Dendritic cell treated with granulocyte-macrophage colony-stimulating factor and Interleukin-4, amounts not matched to agents 40 ng/mL and 50 ng/mL, for 4 days (primary cell): ENCODE data around the gene B3GALT6.

Source experiments
- H3K27ac Mint-ChIP-seq: one replicate; pipeline ENCODE4 v1.8.0; 2022; ENCODE audit warnings: mild to moderate bottlenecking, mixed read lengths
- H3K27me3 Mint-ChIP-seq: one replicate; pipeline ENCODE4 v1.8.0; 2022; ENCODE audit warnings: mild to moderate bottlenecking, mixed read lengths
- H3K36me3 Mint-ChIP-seq: one replicate; pipeline ENCODE4 v1.8.0; 2022; ENCODE audit warnings: low read depth, mixed read lengths
- H3K4me1 Mint-ChIP-seq: one replicate; pipeline ENCODE4 v1.8.0; 2022; ENCODE audit warnings: low read depth, mixed read lengths
- H3K4me3 Mint-ChIP-seq: one replicate; pipeline ENCODE4 v1.8.0; 2022; ENCODE audit warnings: mild to moderate bottlenecking, moderate library complexity, mixed read lengths
- H3K9me3 Mint-ChIP-seq: one replicate; pipeline ENCODE4 v1.8.0; 2022; ENCODE audit warnings: mixed read lengths
- intact Hi-C: fragments of 100-400 bp; cut with micrococcal nuclease; formaldehyde crosslinking; loops from one replicate; pipeline ENCODE4 v1.15.0; 2022

The B3GALT6 gene

DNA sequence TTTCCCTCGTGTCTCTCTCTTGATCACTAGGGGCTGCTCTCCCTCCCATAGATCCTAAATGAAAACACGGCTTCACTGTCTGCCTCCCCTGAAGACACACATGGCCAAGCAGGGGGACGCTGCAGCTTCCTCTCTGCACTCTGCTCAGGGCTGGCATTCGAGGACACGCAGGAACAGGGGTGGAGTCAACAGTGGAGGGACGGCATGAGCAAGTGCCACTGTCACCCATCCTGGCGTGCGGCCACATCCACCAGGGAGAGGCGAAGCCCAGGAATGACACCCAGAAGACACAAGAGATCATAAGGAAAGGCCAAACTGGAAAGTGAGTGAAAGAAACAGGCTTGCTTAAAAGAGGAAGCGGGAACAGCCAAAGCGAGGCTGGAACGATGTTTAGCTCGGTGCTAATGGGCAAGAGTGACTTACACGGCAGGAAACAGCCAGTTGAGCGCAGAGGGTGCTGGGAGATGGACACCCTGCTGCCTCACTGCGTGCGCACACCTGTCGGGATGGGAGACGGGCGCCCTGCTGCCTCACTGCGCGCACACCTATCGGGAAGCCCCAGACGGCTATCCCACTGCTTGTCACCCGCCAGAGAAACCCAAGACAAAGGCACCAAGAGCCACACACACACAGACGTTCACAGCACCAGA, 28.0 kb downstream of the B3GALT6 start:
- Mint-ChIP-seq H3K4me3 (peak overlapping the region; percentile 10), H3K4me1 (peaks cover 37% of the 10 kb centered on the region), H3K27ac (peak overlapping the region; percentile 38), H3K9me3 (no peaks in the 10 kb centered on the region), H3K27me3 (no peaks in the 10 kb centered on the region), H3K36me3 (peaks cover 97% of the 10 kb centered on the region)
- intact Hi-C loops: no loop called here

DNA sequence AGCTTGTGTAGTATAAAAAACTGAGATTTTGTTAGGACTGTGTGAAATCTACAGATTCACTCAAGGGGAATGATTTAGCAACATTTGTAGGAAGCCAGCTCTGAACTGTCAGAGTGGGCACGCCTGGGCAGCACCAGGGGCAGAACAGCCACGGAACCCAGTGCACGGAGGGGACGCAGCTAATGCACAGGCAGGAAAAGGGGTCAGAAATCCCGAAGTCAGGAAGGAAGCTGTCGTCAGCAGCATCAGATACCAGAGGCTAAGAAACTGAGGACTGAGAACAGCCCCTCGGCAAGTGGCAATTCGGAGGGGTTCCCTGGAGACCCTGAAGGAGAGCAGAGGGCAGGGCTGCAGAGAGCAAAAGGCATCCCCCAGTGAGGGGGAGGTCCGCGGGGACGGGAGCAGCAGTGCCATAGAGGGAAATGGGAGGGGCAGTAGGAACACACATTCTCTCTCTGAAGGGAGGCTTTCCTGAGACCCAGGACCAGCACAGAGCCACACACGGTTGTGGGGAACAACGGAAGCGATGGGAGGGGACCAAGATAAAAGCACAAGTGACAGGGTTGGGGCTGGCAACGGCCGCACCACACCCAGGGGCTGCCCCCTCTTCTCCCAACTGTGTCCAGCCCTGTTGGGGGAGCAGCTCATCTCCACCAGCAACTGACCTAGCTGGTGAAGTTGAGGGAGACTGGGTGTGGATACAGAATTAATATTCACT, 29.0 kb downstream of the B3GALT6 start:
- intact Hi-C loops: no loop called here
- H3K4me3 Mint-ChIP-seq: no peak overlapping the region
- H3K27me3 Mint-ChIP-seq: no peaks in the 10 kb centered on the region
- H3K27ac Mint-ChIP-seq: peak overlapping the region; percentile 38
- no peaks in the 10 kb centered on the region for H3K9me3 Mint-ChIP-seq
- peaks cover 97% of the 10 kb centered on the region for H3K36me3 Mint-ChIP-seq
- peaks cover 37% of the 10 kb centered on the region for H3K4me1 Mint-ChIP-seq

DNA sequence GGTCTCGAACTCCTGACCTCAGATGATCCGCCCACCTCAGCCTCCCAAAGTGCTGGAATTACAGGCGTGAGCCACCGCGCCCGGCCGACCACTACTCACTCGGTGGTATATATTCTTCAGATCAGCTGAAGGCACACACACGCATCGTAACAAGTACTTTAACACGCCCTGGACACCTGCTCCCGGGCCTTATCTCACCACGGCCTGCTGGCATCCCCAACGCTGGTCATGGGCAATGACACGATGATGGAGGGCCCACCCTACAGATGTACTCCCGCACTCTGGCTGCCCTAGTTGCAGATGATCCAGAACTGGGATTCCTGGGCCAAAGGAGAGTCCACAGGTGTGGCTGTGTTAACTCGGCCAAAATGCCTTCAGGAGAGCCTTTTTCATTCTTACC, 30.0 kb downstream of the B3GALT6 start:
- peaks cover 94% of the 10 kb centered on the region for H3K36me3 Mint-ChIP-seq
- no peak overlapping the region for H3K27ac Mint-ChIP-seq
- H3K27me3 Mint-ChIP-seq: no peaks in the 10 kb centered on the region
- intact Hi-C loops: no loop called here
- peaks cover 37% of the 10 kb centered on the region for H3K4me1 Mint-ChIP-seq
- H3K9me3 Mint-ChIP-seq: no peaks in the 10 kb centered on the region
- no peak overlapping the region for H3K4me3 Mint-ChIP-seq

DNA sequence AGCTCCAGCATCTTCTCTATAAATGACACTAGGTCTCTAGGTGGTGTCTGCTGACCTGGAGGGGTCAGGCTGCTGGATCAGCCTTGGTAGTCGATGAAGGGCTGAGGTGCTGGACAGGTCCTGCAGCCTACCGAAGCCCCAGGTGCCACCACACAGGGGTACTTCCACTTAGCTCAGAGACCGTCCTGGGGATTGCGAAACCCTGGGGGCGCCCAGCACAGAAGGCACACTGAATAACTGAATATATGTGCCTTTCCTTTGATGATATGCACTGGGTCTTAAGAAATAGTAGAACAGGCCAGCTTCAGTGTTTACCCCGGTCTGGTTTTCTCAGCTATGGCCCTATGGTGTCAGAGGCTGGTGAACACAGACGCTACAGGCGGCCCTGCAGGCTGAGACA, 30.7 kb downstream of the B3GALT6 start:
- Mint-ChIP-seq H3K4me1 (peaks cover 37% of the 10 kb centered on the region), H3K27me3 (no peaks in the 10 kb centered on the region), H3K27ac (peak overlapping the region; percentile 27), H3K9me3 (no peaks in the 10 kb centered on the region), H3K4me3 (no peak overlapping the region), H3K36me3 (peaks cover 94% of the 10 kb centered on the region)
- intact Hi-C loops: no loop called here

DNA sequence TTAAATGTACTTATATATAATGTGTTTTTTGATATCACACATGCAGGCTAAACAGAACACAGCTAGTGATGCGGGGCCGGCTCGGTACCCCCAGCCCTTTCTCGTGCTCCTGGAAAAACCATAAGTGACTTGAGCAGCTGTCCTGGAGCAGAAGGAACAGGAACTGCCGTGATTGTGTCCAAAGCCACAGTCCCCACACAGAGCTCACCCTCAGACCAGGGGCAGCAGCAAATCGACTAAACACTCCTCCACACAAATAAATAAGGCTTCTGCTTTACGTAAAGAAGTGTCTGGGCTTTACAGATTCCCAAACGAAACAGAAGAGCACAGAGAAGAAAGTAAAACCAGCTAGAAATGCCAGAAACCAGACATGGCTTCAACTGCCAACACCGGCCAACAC, 32.0 kb downstream of the B3GALT6 start:
- Mint-ChIP-seq H3K4me1 (peaks cover 31% of the 10 kb centered on the region), H3K36me3 (peaks cover 94% of the 10 kb centered on the region), H3K9me3 (no peaks in the 10 kb centered on the region), H3K4me3 (no peak overlapping the region), H3K27me3 (no peaks in the 10 kb centered on the region), H3K27ac (no peak overlapping the region)
- intact Hi-C loops: no loop called here

DNA sequence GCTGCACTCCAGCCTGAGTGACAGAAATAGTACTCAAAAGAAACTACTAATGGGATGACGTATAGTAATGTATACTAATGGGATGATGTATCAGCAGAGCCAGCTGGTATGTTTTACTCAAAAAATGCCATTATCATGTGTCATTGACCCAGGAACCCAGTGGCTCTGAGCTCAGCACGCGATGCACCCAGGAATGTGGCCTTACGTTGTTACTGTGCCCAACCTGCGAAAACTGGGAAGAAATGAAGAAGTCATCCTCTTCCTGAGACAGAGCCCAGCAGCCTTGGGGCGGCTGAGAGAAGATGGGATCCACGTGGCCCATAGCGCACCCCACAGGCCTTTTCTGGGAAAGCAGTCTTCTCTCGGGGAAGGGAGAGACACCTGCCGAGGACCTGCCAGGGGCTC, 32.8 kb downstream of the B3GALT6 start:
- H3K9me3 Mint-ChIP-seq: no peaks in the 10 kb centered on the region
- intact Hi-C loops: no loop called here
- no peak overlapping the region for H3K4me3 Mint-ChIP-seq

DNA sequence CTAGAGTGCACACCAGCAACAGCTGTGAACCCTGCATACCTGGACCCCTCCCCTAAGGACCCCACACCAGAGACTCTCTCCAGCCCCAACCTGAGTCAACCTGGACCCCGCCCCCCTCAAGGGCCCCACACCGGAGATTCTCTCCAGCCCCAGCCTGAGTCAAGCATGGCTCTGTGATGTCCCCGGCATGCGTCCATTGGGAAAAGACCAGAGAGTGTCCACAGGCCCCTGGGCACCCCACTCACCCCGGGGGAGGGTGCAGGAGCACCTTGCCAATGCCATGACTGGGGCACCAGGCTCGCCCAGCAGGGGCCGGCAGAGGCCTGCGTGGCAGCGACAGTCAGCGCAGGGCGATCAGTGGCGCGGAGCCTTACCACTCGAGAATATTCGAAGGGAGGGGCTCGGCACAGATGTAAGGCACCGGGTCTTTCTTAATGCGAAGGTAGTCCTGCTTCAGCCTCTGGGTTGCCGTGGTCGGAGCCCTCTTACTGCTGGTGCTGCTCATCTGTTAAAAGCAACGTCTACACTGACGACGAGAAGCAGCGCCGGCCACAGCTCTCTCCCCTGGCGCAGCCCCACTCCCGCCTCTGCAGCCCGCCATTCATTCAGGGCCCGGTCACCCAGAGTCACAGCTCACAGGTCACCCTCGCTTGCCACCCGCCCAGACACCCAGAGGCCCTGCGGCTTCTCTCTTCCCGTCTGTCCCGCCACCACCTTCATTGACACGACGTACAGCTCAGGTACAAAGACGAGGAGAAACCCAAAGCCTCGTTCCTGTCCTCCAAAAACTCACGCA, 35.6 kb downstream of the B3GALT6 start:
- no peak overlapping the region for H3K27ac Mint-ChIP-seq

More for the DNA sequence above, 32.8 kb downstream of the B3GALT6 start:
- H3K27me3 Mint-ChIP-seq: no peaks in the 10 kb centered on the region
- H3K36me3 Mint-ChIP-seq: peaks cover 93% of the 10 kb centered on the region
- peaks cover 29% of the 10 kb centered on the region for H3K4me1 Mint-ChIP-seq
- no peak overlapping the region for H3K27ac Mint-ChIP-seq

DNA sequence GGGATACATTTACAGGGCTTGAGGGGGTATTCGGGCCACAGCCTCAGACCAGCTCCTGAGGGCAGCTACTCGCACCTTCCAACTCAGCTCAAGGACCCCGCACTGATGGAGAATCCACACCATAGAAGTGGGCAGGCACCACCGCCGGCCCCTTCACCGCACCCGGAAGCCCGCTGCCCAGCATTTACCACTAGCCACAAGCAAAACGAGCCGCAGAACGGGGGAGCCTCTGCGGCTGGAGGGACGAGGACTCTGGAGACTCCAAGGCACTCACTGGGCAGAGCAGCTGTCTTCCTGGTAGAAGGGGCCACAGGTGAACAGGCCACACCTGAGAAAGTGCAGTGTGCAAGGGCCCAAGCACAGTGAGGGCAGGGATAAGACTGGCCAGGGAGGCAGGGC, 36.2 kb downstream of the B3GALT6 start:
- peaks cover 35% of the 10 kb centered on the region for H3K4me1 Mint-ChIP-seq
- intact Hi-C loops: no loop called here
- H3K4me3 Mint-ChIP-seq: no peak overlapping the region
- no peaks in the 10 kb centered on the region for H3K9me3 Mint-ChIP-seq
- H3K36me3 Mint-ChIP-seq: peaks cover 96% of the 10 kb centered on the region
- no peak overlapping the region for H3K27ac Mint-ChIP-seq
- H3K27me3 Mint-ChIP-seq: no peaks in the 10 kb centered on the region

More for the DNA sequence above, 35.6 kb downstream of the B3GALT6 start:
- Mint-ChIP-seq H3K4me1 (peaks cover 35% of the 10 kb centered on the region), H3K4me3 (no peak overlapping the region), H3K36me3 (peaks cover 96% of the 10 kb centered on the region), H3K9me3 (no peaks in the 10 kb centered on the region), H3K27me3 (no peaks in the 10 kb centered on the region)
- intact Hi-C loops: no loop called here

DNA sequence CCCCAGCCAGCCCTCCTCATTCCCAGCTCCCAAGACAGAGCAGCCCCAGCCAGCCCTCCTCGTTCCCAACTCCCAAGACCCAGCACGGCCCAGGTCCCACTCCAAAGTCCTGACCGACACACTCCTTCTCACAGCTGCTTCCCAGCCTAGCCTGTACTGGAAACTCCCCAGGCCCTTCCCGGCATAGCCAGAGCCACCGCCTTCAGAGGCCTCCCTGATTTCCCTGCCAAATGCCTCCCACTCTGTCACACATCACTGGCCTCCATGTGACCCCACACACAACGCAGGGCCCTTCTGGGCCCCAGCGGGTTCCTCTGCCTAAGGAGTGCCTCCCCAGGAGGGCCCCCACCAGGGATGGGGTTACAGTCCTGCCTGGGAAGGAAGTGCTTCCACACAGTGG, 38.8 kb downstream of the B3GALT6 start:
- H3K9me3 Mint-ChIP-seq: no peaks in the 10 kb centered on the region
- intact Hi-C loops: no loop called here
- peaks cover 74% of the 10 kb centered on the region for H3K36me3 Mint-ChIP-seq
- peak overlapping the region; percentile 2 for H3K27ac Mint-ChIP-seq
- no peaks in the 10 kb centered on the region for H3K27me3 Mint-ChIP-seq
- peak overlapping the region; percentile 37 for H3K4me3 Mint-ChIP-seq
- H3K4me1 Mint-ChIP-seq: peaks cover 44% of the 10 kb centered on the region

DNA sequence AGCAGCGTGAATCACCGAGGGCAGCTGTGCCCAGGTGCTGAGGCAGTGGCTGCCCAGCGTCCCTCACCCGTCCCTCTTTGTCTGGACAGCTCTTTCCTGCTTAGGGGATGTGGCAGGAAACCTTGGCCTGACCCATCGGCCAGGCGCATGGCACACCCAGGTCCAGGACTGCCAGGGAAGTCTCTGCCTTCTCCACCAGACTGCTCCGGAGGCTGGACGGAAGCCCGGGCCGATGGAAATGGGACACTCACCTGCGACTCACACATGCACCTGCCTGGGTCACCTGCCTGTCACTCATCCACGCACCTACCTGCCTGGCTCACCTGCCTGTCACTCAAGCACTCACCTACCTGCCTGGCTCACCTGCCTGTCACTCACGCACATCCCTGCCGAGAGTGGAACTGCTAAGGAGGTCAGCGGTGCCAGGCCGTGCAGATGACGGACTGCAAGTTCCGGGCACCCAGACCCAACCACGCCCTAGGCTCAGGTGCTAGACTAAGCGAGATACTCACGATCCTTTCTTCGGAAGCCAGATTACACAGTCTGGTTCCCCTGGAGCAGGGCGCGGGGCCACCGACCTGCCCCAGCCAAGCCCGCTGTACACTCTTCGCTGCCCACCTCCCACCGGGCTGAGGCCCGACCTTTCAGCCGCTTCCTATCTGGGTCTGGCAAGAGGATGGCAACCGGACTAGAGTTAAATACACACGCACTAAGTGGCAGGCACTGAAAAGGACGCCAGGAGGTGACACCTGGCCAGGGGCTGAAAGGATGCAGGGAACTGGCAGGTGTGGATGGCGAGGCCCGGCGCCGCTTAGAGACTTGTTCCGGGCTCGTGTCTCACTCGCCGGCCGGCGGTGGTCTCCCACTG, 40.5 kb downstream of the B3GALT6 start:
- no peaks in the 10 kb centered on the region for H3K9me3 Mint-ChIP-seq
- intact Hi-C loops: no loop called here
- H3K36me3 Mint-ChIP-seq: peaks cover 59% of the 10 kb centered on the region
- H3K4me1 Mint-ChIP-seq: peaks cover 44% of the 10 kb centered on the region
- no peaks in the 10 kb centered on the region for H3K27me3 Mint-ChIP-seq
- H3K27ac Mint-ChIP-seq: peak overlapping the region; percentile 84
- H3K4me3 Mint-ChIP-seq: peak overlapping the region; percentile 86

DNA sequence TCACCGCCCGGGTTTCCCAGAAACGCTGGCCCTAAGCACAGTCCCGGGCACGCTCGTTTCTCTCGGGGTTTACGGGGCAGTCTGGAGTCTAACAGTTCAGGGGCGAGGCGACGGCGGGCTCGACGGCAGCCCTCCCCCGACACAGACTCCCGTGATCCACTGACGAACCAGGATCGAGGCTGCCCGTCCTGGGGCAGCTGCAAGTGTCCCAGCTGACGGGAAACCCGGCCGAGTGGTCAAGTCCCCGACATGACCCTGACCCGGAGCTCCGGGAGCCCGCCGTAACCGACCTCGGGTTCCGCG, 41.1 kb downstream of the B3GALT6 start:
- peaks cover 44% of the 10 kb centered on the region for H3K4me1 Mint-ChIP-seq

DNA sequence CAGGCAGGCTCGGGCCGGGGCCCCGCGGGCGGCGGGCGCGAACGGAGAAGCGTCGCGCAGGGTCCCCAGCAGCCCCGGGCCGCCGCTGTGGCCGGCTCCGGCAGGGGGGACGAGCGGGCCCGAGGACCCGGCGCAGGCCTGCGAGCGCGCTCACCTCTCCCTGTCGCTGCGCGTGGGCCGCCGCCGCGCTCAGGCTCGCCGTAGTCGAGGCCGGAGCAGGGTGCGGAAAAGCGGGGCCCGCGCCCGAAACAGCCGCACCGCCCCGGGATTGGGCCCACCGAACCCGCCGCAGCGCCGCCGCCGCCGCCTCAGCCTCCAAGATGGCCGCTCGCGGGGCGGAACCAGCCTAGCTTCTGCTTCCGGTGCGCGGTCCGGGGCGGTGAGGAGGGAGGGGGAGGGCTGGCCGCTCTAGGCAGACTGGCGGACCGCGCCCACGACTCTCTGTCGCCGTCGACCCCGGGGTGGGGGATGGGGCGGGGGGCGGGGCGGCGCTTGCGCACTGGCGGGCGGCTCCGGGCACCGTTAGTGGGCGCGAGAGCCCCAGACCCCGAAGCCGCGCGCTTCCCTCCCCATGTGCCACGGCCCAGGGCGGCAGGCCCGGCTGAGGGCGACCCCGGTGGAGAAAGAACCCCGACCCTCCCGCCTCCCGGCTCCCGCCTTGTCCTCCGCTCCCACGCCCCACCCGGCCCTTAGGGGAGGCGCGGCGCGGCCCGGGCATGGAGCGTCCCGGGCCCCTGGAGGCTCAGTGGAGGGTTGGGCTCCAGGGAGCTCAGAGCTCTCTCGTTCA, 41.7 kb downstream of the B3GALT6 start, which contains the start of gene UBE2J2:
UBE2J2 (minus strand) TSS at position 343 of the 787 bp plus-strand sequence. CDS start 5,862 bp downstream, outside the sequence.
- H3K4me3 Mint-ChIP-seq: peak within 1 kb of the TSS; percentile 86
- H3K9me3 Mint-ChIP-seq: no peaks in the 10 kb centered on the region
- H3K4me1 Mint-ChIP-seq: peaks cover 44% of the 10 kb centered on the region
- peaks cover 48% of the 10 kb centered on the region for H3K36me3 Mint-ChIP-seq
- H3K27ac Mint-ChIP-seq: peak within 1 kb of the TSS; percentile 84
- no peaks in the 10 kb centered on the region for H3K27me3 Mint-ChIP-seq
- intact Hi-C loops: no loop called here

More for the DNA sequence above, 41.1 kb downstream of the B3GALT6 start:
- H3K27ac Mint-ChIP-seq: peak overlapping the region; percentile 84
- H3K27me3 Mint-ChIP-seq: no peaks in the 10 kb centered on the region
- peak overlapping the region; percentile 86 for H3K4me3 Mint-ChIP-seq
- no peaks in the 10 kb centered on the region for H3K9me3 Mint-ChIP-seq
- H3K36me3 Mint-ChIP-seq: peaks cover 53% of the 10 kb centered on the region
- intact Hi-C loops: no loop called here
